GM18907 (cell line): ENCODE data around the gene SDC3.
A peak's percentile ranks its signal among the peaks of the same experiment; 100 is the strongest.

Experiments used
- ATAC-seq: cut with Tn5 transposase; IDR thresholded peaks from one replicate; pipeline ENCODE4 v1.9.1; 2021; ENCODE audit warnings: mild to moderate bottlenecking, moderate library complexity; ENCODE audit not compliant: unreplicated experiment

SDC3 gene

GRCh38 chr1:30891227-30891552 is 17.4 kb downstream of the SDC3 start:
- no peak for ATAC-seq

GRCh38 chr1:30890502-30891226 is 17.9 kb downstream of the SDC3 start:
- no peak for ATAC-seq

DNA sequence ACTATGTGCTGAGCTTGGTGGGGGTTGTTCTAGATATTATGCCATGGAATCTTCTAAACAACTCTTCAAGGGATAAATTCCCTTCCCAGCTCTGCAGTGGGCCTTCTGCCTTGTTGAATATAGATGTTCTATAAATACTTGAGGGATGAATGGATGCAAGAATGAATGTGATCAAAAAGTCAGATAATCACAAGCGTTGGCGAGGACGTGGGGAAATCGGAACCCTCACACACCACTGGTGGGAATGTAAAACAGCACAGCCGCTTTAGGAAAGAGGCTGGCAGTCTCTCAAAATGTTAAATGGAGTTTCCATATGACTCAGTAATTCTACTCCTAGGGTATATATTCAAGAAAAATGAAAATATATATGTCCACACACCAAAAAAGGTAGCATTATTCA is 19.0 kb downstream of the SDC3 start:
- no peak for ATAC-seq

GRCh38 chr1:30888975-30889374 is 19.6 kb downstream of the SDC3 start:
- ATAC-seq: no peak

DNA sequence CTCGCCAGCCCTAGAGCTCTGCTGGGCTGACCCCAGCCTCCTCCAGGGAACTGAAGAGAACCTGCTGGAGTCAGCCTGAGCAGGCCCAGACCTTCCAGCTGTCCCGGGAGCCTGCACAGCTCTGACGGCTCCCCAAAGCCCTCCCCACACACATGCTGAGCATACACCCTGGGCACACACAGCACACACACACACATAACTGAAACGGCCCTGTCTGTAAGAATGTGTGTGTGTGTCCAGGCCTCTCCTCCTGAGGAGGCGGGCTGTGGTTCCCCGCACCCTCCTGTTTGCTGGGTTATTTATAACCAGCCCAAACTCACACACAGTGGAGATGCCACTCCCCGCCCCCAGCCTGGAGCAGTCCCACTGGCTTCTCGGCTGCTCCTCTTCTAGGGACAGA is 20.2 kb downstream of the SDC3 start:
- ATAC-seq: no peak

DNA sequence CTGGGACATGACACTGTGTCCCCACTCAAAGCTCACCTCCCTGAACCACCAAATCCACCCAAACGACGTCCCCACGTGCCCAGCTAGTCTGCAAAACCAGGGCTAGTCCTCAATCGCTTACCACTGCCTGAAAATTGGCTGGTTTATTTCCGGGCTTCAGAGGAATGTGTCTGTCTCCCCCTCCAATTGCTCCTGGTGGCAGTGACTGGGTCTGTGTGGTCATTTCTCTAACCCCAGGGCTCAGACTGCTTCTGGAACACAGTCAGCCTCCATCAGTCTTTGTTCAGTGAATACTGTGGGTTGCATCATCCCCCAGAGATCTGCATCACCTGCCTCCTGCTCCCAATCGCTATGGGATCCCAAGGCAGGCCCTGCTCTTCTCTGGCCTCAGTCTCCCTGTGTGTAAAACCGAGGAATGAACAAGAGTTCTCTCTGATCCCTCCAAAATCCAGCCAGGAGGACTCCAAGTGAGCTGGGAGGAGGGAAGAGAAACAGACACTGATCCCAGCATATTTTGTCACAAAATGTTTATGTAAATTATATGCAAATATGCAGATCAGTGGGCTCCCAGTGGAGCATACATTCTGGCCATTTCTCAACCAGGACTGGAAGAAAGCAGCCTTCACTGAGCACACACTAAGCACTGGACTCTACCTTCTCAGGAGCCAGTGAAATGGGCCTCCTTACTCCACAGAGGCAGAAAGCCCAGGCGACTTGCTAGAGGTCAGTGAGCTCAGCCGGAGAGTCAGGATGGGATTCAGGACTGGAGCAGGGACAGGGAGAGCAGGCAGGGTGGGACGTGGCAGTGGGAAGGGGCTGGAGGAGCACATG is 20.9 kb downstream of the SDC3 start:
- no peak for ATAC-seq

GRCh38 chr1:30886710-30887428 is 21.7 kb downstream of the SDC3 start:
- ATAC-seq: no peak

DNA sequence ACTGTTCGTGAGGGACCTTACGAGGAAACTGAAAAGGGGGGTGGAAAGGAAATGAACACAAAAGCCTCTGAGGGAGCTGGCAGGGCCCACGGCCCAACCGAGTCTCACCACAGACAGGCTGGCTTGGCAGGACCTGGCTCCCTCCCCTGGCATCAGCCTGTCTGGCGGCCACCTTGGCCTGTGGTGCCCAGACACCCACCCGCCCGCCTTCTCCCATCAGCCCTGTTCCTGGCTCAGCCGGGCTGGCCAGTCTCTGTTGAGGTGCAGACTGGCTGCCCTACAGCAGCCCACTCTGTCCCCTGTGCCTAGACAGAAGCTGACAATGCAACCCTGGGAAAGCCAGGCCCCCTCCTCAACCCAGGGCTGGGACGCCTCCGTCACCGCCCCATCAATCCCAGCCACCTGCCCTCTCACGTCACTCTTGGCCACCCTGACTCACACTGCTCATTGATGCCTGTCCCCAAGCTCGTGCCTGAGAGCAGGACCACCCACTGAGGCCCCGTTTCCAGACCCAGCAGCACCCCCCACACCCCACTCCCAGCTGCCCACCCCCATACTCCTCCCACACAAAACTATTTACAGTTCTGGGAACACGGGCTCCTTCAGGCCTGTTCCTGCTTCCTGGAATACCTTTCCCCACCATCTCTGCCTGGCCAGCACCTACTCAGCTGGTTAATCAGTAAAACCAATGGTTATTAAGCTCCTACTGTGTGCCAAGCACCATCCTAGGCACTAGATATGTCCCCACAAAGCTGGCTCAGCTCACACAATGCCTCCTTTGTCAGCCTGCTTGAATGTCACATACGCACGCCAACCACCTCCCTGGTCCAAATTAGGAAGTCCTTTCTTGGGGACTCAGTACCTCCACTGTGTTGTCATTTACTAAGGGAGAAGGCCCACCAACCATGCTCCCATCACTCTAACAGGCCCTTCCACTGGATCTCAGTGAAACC is 22.7 kb downstream of the SDC3 start:
- ATAC-seq: no peak

DNA sequence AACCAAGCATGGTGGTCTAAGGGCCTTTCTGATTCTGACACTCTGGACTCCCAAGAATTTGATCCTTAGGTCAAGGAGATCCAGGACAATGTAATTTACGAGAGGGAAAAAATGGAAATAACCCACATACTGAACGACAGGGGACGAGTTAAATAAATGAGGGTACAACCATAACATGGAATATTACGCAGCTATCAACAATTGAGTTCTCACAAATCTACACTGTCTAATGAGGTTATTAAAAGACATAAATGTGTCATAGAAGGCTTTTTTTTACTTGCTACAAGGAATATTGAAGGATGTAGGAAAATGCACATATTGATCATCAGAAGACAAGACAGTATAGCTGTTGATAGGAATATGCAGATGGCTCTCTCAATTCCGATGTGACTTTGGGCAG is 23.8 kb downstream of the SDC3 start:
- no peak for ATAC-seq

- ATAC-seq: no peak
Measured at GRCh38 chr1:30883389-30884172, 25.0 kb downstream of the SDC3 start.

DNA sequence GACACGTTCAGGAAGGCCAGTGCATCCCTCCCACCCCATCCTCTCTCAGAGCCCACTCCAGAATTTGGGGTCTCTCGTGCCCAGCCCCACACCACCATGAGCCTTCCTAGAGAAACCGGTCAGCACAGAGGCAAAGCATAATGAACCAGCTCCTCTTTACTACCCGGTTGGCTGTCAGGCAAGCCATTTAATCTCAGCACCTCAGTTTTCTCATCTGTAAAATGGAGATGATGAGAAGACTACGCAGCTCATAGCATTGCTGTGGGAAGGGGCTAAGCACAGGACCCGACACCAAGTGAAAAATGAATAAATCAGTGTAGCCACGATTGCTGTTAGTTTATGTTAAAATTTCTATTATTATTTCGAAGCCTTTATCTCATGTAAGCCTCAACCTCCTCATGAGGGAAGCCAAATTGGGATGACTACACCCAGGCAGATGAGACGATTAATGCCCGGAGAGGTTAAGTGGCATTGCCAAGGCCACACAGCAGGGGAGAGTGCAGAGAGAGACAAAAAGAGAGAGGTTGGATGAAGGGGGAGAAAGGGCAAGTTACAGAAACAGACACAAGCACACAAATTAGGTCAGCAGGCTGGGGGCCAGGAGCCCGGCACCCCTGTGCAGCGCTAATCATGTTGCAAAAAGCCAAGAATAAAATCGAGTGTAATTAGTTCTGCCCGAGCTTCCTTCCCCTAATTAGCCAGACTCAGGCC is 25.7 kb downstream of the SDC3 start:
- no peak for ATAC-seq

DNA sequence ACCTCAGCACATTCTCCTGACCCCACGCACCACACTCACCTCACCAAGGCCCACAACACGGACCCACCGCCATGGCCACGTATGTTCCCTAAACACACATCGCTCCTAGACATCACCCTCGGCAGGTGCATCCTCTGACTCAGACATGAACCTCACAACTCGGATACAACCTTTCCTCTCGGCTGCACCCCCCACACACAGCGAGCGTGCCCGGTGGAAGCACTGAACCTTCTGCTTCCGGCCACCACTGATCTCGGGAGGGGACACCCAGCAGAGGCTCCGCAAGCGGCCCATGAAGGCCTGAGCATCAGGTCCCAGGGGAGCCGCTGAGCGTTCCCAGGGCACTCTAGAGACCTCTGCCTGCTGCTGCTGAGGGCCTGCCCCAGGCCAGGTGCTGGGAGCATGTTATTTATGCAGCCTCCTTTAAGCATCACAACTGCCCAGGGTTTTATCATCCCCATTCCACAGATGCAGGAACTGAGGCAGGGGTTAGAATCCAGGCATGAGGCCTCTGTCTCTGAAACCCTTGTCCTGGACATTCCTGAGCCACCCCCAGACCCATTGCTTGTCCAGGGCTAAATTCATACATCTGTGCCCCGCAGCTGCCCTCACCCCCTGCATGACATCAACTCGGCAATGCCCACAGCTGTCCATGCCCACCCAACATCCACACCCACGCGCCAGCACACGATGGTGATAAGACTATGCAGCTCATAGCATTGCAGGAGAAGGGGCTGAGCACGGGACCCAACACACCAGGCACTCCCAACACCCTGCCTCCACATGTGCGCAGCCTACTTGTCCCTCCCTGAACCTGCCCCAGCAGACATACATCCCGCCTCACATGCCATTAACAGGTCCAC is 27.0 kb downstream of the SDC3 start:
- ATAC-seq: peak; percentile 78

- ATAC-seq: no peak
Measured at GRCh38 chr1:30880678-30881318, 27.8 kb downstream of the SDC3 start.

DNA sequence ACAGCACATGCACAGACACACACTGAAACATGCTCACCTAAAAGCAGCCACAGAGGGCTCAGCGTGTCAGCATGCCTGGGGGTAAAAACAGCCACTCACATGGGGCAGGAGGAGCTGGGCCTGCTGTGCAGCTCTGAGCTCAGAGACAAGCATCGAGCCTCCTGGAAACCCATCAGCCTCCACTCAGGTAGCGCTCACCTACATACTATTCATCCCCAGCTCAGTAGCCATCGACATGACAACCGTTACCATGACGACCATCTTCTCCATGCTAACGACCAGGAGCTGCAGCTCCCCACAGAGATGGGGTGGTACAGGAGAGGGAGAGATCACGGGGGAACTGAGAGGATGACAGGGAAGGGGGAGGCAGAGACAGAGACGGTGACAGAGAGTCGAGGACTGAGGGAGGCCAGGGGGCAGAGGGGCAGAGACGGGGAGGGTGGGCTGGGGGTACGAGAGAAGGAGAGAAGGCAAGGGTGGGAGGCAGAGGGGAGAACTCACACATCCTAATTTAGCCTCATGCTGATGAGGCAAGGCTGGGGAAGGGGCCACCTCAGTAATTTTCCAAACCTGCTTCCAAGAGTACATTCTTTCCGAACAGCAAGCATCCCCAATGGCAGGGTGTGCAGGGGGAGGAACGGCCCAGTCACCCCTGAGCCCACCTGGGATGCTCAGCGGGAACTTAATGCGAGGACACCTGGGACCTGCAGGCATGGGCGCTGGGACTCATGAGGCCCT is 28.4 kb downstream of the SDC3 start:
- ATAC-seq: no peak

GRCh38 chr1:30879126-30879786 is 29.3 kb downstream of the SDC3 start:
- ATAC-seq: no peak

- no peak for ATAC-seq
Measured at GRCh38 chr1:30878559-30878958, 30.0 kb downstream of the SDC3 start.

- ATAC-seq: no peak
Measured at GRCh38 chr1:30878016-30878415, 30.5 kb downstream of the SDC3 start.
